ENCODE results near the gene SLC35E1. TPM values are rescaled to one million over a fixed set of nuclear protein-coding genes. Genes with fewer than 3 reads are reported as not detected.
"Not testable (repeated sequence)": the region's sequence is repeated elsewhere in the genome, so short reads cannot be mapped to it uniquely, and the experiment has no call there.

The SLC35E1 gene
- total RNA-seq, 3 donors from 2014 or later, result 33.0 to 44.9 (median 39.2) TPM

GRCh38 chr19:16561382-16561781, 10.8 kb downstream of the SLC35E1 start:
- intact Hi-C loops (cut with DNase I; ENCODE audit: low total_unique reads), result loop anchor here (1.0 kb wide), 1 partner anchor 11 kb away; no protein-coding TSS in a partner anchor
- Histone ChIP-seq H3K4me1 (no peaks in the 10 kb centered on the region), H3K27ac (no peak overlapping the region), H3K4me3 (no peak overlapping the region), H3K36me3 (no peaks in the 10 kb centered on the region), H3K27me3 (no peaks in the 10 kb centered on the region), H3K9me3 (no peaks in the 10 kb centered on the region)
- no peak for TF ChIP-seq POLR2A (IDR thresholded peaks at IDR 0.05)
- no peak for TF ChIP-seq POLR2AphosphoS5 (IDR thresholded peaks at IDR 0.05)
- no peak for TF ChIP-seq CTCF (IDR thresholded peaks at IDR 0.05)
- DNase-seq (ENCODE audit: low spot score in 2 of 2), result no peak

GRCh38 chr19:16559780-16560276, 12.4 kb downstream of the SLC35E1 start:
- TF ChIP-seq POLR2A (IDR thresholded peaks at IDR 0.05) (no peak), CTCF (IDR thresholded peaks at IDR 0.05) (no peak), POLR2AphosphoS5 (IDR thresholded peaks at IDR 0.05) (no peak)
- no peaks in the 10 kb centered on the region for H3K9me3 ChIP-seq
- no peak for DNase-seq (ENCODE audit: low spot score in 2 of 2)
- no peak overlapping the region for H3K27ac ChIP-seq
- intact Hi-C loops (cut with DNase I; ENCODE audit: low total_unique reads), result no loop called here
- H3K4me3 ChIP-seq, result no peak overlapping the region
- H3K4me1 ChIP-seq, result no peaks in the 10 kb centered on the region
- no peaks in the 10 kb centered on the region for H3K36me3 ChIP-seq
- no peaks in the 10 kb centered on the region for H3K27me3 ChIP-seq

GRCh38 chr19:16554776-16555175, 17.4 kb downstream of the SLC35E1 start:
- H3K27ac ChIP-seq, result no peak overlapping the region
- no peaks in the 10 kb centered on the region for H3K27me3 ChIP-seq
- no peaks in the 10 kb centered on the region for H3K36me3 ChIP-seq
- no peak overlapping the region for H3K4me3 ChIP-seq
- intact Hi-C loops (cut with DNase I; ENCODE audit: low total_unique reads), result no loop called here
- no peaks in the 10 kb centered on the region for H3K9me3 ChIP-seq
- TF ChIP-seq POLR2A (IDR thresholded peaks at IDR 0.05) (no peak), CTCF (IDR thresholded peaks at IDR 0.05) (no peak), POLR2AphosphoS5 (IDR thresholded peaks at IDR 0.05) (no peak)
- no peak for DNase-seq (ENCODE audit: low spot score in 2 of 2)
- H3K4me1 ChIP-seq, result no peaks in the 10 kb centered on the region

GRCh38 chr19:16551902-16552301, 20.3 kb downstream of the SLC35E1 start:
- H3K27ac ChIP-seq; H3K4me3 ChIP-seq; DNase-seq (ENCODE audit: low spot score in 2 of 2); H3K9me3 ChIP-seq; H3K27me3 ChIP-seq; H3K4me1 ChIP-seq; intact Hi-C loops (cut with DNase I; ENCODE audit: low total_unique reads); H3K36me3 ChIP-seq: not testable (repeated sequence)

- no peak for DNase-seq (ENCODE audit: low spot score in 2 of 2)
- Histone ChIP-seq H3K4me1 (no peaks in the 10 kb centered on the region), H3K27me3 (no peaks in the 10 kb centered on the region), H3K27ac (no peak overlapping the region), H3K4me3 (no peak overlapping the region), H3K36me3 (no peaks in the 10 kb centered on the region), H3K9me3 (no peaks in the 10 kb centered on the region)
- TF ChIP-seq CTCF (IDR thresholded peaks at IDR 0.05), result no peak
- no peak for TF ChIP-seq POLR2A (IDR thresholded peaks at IDR 0.05)
- no peak for TF ChIP-seq POLR2AphosphoS5 (IDR thresholded peaks at IDR 0.05)
- intact Hi-C loops (cut with DNase I; ENCODE audit: low total_unique reads), result no loop called here
Measured at GRCh38 chr19:16548956-16549355, 23.3 kb downstream of the SLC35E1 start.

All from breast epithelium (tissue), 4 donors.